Testis (tissue), 5 donors: ENCODE measurements around the gene TRIM64. TPM values are rescaled to one million over a fixed set of nuclear protein-coding genes. Genes with fewer than 3 reads are reported as not detected.
"Not testable (repeated sequence)": the region's sequence is repeated elsewhere in the genome, so short reads cannot be mapped to it uniquely, and the experiment has no call there.

Experiments
- DNase-seq: peaks from one replicate; pipeline ENCODE4 v3.0.0-alpha.2; 2019
- H3K27ac ChIP-seq, 2 donors: fragments of 200-600 bp; sonication (generic); one replicate each; pipeline ENCODE4 v1.5.1; 2019
- H3K27me3 ChIP-seq: fragments of 200-600 bp; sonication (generic); one replicate; pipeline ENCODE4 v1.5.1; 2019
- H3K36me3 ChIP-seq: fragments of 200-600 bp; sonication (generic); one replicate; pipeline ENCODE4 v1.5.1; 2017; ENCODE audit warnings: low read depth; ENCODE audit errors: missing control alignments
- H3K4me1 ChIP-seq: fragments of 200-600 bp; sonication (generic); one replicate; pipeline ENCODE4 v1.5.1; 2019
- H3K4me3 ChIP-seq, 2 donors: fragments of 200-600 bp; sonication (generic); one replicate each; pipeline ENCODE4 v1.5.1; 2017 to 2019
- H3K9me3 ChIP-seq: fragments of 200-600 bp; sonication (generic); one replicate; pipeline ENCODE4 v1.5.1; 2017
- POLR2A ChIP-seq: fragments of 450-650 bp; IDR thresholded peaks from one replicate; pipeline ENCODE4 v1.6.1; 2017; ENCODE audit warnings: antibody characterized with exemption, mild to moderate bottlenecking, moderate library complexity
- WGBS, 2 donors: methylation state at CpG; one replicate each; pipeline ENCODE4 v1.1.5; 2018; 5-methylcytosine and 5-hydroxymethylcytosine counted together
- intact Hi-C: fragments of 100-400 bp; cut with DNase I; formaldehyde crosslinking; loops from one replicate; pipeline ENCODE4 v1.15.1; 2023; ENCODE audit warnings: low total_unique reads
- long read RNA-seq, 2 donors: transcript quantifications; one replicate each; lab custom pipeline, GENCODE V29; 2026
- polyA plus RNA-seq: library from polyadenylated mRNA; stranded (reverse); fragments of 350-450 nt; fragmentation: Illumina TruSeq; extraction: RNeasy Lipid Tissue Mini Kit (QIAGEN cat#74804); gene quantifications from one replicate; pipeline ENCODE4 v1.2.3, GENCODE V29; 2014; ENCODE audit warnings: low read depth, low replicate concordance; ENCODE audit not compliant: insufficient read depth
- small RNA-seq, 2 donors: library from RNA; depleted of rRNA; stranded (forward); fragments of <200 nt; gene quantifications; one replicate each; pipeline ENCODE3, GENCODE V24; 2016
- total RNA-seq, 2 donors: library from RNA; depleted of rRNA; stranded (reverse); fragments of >200 nt; gene quantifications; one replicate each; pipeline ENCODE4 v1.2.3, GENCODE V29; 2016
- TF ChIP-seq, protein P1 (sequence below), 3 experiments: fragments of 450-650 bp in 2 of 3; fragments of 200-600 bp in 1 of 3; sonication (generic) in 1 of 3; IDR thresholded peaks; one replicate each; pipeline ENCODE4 v1.5.1; 2016 to 2019; ENCODE audit warnings: antibody characterized with exemption in 3 of 3, mild to moderate bottlenecking in 2 of 3, moderate library complexity in 1 of 3

TRIM64 gene, protein sequence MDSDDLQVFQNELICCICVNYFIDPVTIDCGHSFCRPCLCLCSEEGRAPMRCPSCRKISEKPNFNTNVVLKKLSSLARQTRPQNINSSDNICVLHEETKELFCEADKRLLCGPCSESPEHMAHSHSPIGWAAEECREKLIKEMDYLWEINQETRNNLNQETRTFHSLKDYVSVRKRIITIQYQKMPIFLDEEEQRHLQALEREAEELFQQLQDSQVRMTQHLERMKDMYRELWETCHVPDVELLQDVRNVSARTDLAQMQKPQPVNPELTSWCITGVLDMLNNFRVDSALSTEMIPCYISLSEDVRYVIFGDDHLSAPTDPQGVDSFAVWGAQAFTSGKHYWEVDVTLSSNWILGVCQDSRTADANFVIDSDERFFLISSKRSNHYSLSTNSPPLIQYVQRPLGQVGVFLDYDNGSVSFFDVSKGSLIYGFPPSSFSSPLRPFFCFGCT
- not detected for total RNA-seq
- polyA plus RNA-seq = not detected
- long read RNA-seq, donor 1 = 0 reads
- long read RNA-seq, donor 2 = 0 reads

DNA sequence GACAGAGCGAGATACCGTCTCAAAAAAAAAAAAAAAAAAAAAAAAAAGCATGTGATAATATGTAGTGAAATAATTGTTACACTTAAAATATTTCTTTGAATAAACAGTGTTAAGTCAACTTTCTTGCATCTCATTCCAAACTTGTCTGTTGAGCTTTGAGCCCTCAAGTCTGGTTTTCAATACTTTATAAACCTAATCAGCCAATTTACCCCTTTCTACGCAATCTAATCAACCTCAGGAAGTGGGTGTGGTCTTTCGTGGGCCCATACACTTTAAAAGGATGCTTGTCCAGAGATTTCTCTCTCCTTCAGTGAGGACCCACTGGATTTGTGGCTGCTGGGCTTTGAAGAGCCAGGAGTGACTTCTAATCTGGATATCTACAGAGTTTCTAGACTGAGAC is at the start of gene TRIM64:
Gene TRIM64 (plus strand): TSS at position 301 of the 400 bp plus-strand sequence. CDS start 2,467 bp downstream, outside the sequence.
- 100% methylated on average over 1 to 2 of the region's 4 CpGs for WGBS, 2 donors

DNA sequence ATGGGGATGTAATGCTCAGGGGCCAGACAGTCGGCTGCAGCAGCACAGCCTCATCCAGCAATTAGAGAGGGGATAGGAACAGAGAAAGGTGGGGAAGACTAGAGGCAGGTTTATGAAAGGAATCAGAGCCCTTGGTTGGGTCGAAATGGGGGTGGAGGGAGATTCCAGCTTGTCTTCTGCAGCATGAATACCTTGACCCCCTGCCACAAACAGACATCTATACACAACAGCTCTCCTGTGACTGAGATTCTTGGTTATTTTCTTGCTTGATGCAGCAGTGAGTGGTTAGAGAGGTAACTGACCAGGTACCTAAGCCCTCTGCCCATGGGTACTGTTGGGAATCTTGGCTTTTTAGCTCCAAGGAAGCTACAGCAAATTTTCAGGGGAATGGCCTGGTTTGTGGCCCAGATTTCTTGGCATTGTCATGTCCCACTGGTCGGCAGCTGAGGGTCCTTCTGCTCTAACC is 43.6 kb upstream of the TRIM64 start, which contains the start of gene TRIM49D1:
Gene TRIM49D1 (minus strand): TSS at position 51 of the 466 bp plus-strand sequence. CDS start 4,535 bp downstream, outside the sequence.
- Histone ChIP-seq H3K4me1 (no peaks in the 10 kb centered on the region), H3K27me3 (no peaks in the 10 kb centered on the region), H3K9me3 (no peaks in the 10 kb centered on the region), H3K4me3 (no peak within 1 kb of the TSS), H3K36me3 (no peaks in the 10 kb centered on the region), H3K27ac (no peak within 1 kb of the TSS)
- DNase-seq = no peak
- intact Hi-C loops = no loop called here
- 75 to 82% methylated on average over 3 of the region's 3 CpGs for WGBS, 2 donors
- TF ChIP-seq, protein P1, sequence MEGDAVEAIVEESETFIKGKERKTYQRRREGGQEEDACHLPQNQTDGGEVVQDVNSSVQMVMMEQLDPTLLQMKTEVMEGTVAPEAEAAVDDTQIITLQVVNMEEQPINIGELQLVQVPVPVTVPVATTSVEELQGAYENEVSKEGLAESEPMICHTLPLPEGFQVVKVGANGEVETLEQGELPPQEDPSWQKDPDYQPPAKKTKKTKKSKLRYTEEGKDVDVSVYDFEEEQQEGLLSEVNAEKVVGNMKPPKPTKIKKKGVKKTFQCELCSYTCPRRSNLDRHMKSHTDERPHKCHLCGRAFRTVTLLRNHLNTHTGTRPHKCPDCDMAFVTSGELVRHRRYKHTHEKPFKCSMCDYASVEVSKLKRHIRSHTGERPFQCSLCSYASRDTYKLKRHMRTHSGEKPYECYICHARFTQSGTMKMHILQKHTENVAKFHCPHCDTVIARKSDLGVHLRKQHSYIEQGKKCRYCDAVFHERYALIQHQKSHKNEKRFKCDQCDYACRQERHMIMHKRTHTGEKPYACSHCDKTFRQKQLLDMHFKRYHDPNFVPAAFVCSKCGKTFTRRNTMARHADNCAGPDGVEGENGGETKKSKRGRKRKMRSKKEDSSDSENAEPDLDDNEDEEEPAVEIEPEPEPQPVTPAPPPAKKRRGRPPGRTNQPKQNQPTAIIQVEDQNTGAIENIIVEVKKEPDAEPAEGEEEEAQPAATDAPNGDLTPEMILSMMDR (IDR thresholded peaks at IDR 0.05) = no peak
- no peak for TF ChIP-seq POLR2A

More for the DNA sequence above, at the start of gene TRIM64:
- intact Hi-C loops, H3K9me3 ChIP-seq, H3K27ac ChIP-seq, H3K36me3 ChIP-seq, H3K4me3 ChIP-seq, H3K4me1 ChIP-seq, H3K27me3 ChIP-seq, DNase-seq: not testable (repeated sequence)

DNA sequence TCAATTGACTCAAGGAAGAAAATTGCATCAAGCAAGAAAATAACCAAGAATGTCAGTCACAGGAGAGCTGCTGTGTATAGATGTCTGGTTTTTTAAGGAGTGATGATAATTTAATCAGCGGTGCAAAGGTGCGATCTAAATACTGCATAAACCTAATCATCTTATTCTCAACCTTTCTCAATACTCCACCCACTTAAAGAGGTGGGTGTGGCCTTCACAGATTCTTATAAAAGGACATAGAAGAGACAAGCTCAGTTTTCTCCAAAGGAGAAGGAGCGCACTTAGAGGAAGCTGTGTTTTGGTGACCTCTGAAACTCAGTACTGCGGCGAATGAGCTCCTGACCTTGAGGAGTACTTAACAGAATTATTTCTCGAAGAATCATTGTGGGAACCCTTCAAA is 42.1 kb upstream of the TRIM64 start, which contains the start of gene TRIM49D2:
Gene TRIM49D2 (plus strand): TSS at position 301 of the 400 bp plus-strand sequence. CDS start 2,698 bp downstream, outside the sequence.
- H3K4me1 ChIP-seq, intact Hi-C loops, H3K9me3 ChIP-seq, H3K27ac ChIP-seq, H3K27me3 ChIP-seq, H3K36me3 ChIP-seq, DNase-seq, H3K4me3 ChIP-seq: not testable (repeated sequence)
- WGBS, 2 donors = 88 to 95% methylated on average over 2 to 3 of the region's 6 CpGs

DNA sequence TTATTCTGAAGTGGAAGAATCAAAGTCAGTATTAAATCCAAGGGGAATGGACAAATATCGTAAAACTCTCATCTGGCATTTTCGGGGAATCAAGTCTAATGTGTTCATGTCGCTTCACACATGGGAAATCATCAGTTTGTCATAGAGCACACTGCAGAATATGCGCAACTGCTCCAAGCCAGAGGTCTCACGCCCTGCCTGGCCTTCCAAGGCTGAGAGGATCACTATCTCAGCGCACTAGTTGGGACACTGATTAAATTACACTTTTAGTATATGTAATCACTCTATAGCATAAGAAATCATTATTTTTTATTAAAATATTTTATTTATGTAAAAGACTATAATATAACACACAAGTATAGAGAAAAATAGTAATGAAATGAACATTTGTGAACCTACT is 5.0 kb upstream of the TRIM64 start:
- H3K27ac ChIP-seq, H3K4me3 ChIP-seq, H3K4me1 ChIP-seq, H3K27me3 ChIP-seq, H3K36me3 ChIP-seq, H3K9me3 ChIP-seq, intact Hi-C loops, DNase-seq: not testable (repeated sequence)
- 92 to 95% methylated on average over 6 of the region's 6 CpGs for WGBS, 2 donors

Small RNA genes lying within 50 kb of the gene (small RNA-seq; reads per million reads assigned to genes)
- gene AP004607.1 = 0 reads per million in 2 donors

Other genes starting within 250 kb of the TRIM64 start
- under 1 TPM; 0.43 to 0.71 TPM for gene TRIM49, start 157.5 kb upstream of the TRIM64 start, total RNA-seq
- gene TRIM49, start 157.5 kb upstream of the TRIM64 start, polyA plus RNA-seq = 0.53 TPM
- under 1 TPM in 1 of 2 donors, not detected in 1; 0.12 TPM for gene TRIM64B, start 87.5 kb upstream of the TRIM64 start, total RNA-seq
- gene TRIM64B, start 87.5 kb upstream of the TRIM64 start, polyA plus RNA-seq = not detected
- gene TRIM49D1, start 43.8 kb upstream of the TRIM64 start, total RNA-seq = not detected
- gene TRIM49D1, start 43.8 kb upstream of the TRIM64 start, polyA plus RNA-seq = 0.20 TPM
- under 1 TPM in 1 of 2 donors, not detected in 1; 0.43 TPM for gene TRIM49D2, start 42.0 kb upstream of the TRIM64 start, total RNA-seq
- gene TRIM49D2, start 42.0 kb upstream of the TRIM64 start, polyA plus RNA-seq = not detected
- gene TRIM49C, start 65.1 kb downstream of the TRIM64 start, total RNA-seq = under 1 TPM in 1 of 2 donors, not detected in 1; 0.37 TPM
- gene TRIM49C, start 65.1 kb downstream of the TRIM64 start, polyA plus RNA-seq = 0.18 TPM
- gene UBTFL1, start 119.9 kb downstream of the TRIM64 start, total RNA-seq = under 1 TPM in 1 of 2 donors, not detected in 1; 0.55 TPM
- gene UBTFL1, start 119.9 kb downstream of the TRIM64 start, polyA plus RNA-seq = not detected
- 10 to 100 TPM; 89.3 to 92.4 TPM for gene NAALAD2, start 168.6 kb downstream of the TRIM64 start, total RNA-seq
- gene NAALAD2, start 168.6 kb downstream of the TRIM64 start, polyA plus RNA-seq = 23.8 TPM